Stomach (tissue), 9 donors: ENCODE results near the gene HS6ST1. TPM values are rescaled to one million over a fixed set of nuclear protein-coding genes. Genes with fewer than 3 reads are reported as not detected.

Experiments used
- DNase-seq, 2 donors: peaks; one replicate each; pipeline versions ENCODE4 v3.0.0 to v3.0.0-alpha.2; 2013 to 2019
- H3K27ac ChIP-seq, 5 donors: fragments of 200-600 bp in 4 of 5; sonication (generic) in 4 of 5; one replicate each; pipeline ENCODE4 v1.5.1; 2013 to 2019; ENCODE audit warnings: mild to moderate bottlenecking in 1 of 5, moderate library complexity in 1 of 5
- H3K27me3 ChIP-seq, 3 donors: fragments of 200-600 bp; sonication (generic); one replicate each; pipeline ENCODE4 v1.5.1; 2017 to 2019; ENCODE audit warnings: mixed run types in 1 of 3
- H3K36me3 ChIP-seq, 4 donors: fragments of 200-600 bp; sonication (generic); 1 replicate in 3 of 4; 2 replicates in 1 of 4; pipeline ENCODE4 v1.5.1; 2016 to 2019
- H3K4me1 ChIP-seq, 4 donors: fragments of 200-600 bp; sonication (generic); one replicate each; pipeline ENCODE4 v1.5.1; 2016 to 2019
- H3K4me3 ChIP-seq, 4 donors: fragments of 200-600 bp; sonication (generic) in 3 of 4; one replicate each; pipeline ENCODE4 v1.5.1; 2016 to 2019; ENCODE audit warnings: mild to moderate bottlenecking in 1 of 4
- H3K9me3 ChIP-seq, 4 donors: fragments of 200-600 bp; sonication (generic); one replicate each; pipeline ENCODE4 v1.5.1; 2016 to 2019
- CTCF ChIP-seq, 7 experiments: fragments of 450-650 bp in 4 of 7; fragments of 200-600 bp in 3 of 7; sonication (generic) in 3 of 7; IDR thresholded peaks; one replicate each; pipeline ENCODE4 v1.5.1; 2016 to 2019; ENCODE audit warnings: antibody characterized with exemption in 7 of 7, control low read depth in 2 of 7, mild to moderate bottlenecking in 1 of 7
- EP300 ChIP-seq: sonication (generic); formaldehyde crosslinking; IDR thresholded peaks from one replicate; pipeline ENCODE4 v1.6.1; 2017; ENCODE audit warnings: antibody characterized with exemption
- POLR2A ChIP-seq, 4 donors: fragments of 450-650 bp; IDR thresholded peaks; one replicate each; pipeline ENCODE4 v1.6.1; 2016; ENCODE audit warnings: antibody characterized with exemption in 4 of 4, control low read depth in 2 of 4, mild to moderate bottlenecking in 1 of 4, moderate library complexity in 1 of 4
- POLR2AphosphoS5 ChIP-seq, 3 donors: sonication (generic); formaldehyde crosslinking; IDR thresholded peaks; one replicate each; pipeline ENCODE4 v1.6.1; 2016; ENCODE audit warnings: antibody characterized with exemption in 3 of 3
- WGBS, 5 donors: extraction: QIAGEN DNeasy Blood & Tissue Kit in 3 of 5; methylation state at CpG; one replicate each; pipeline versions ENCODE4 v1.1.5 to v1.1.7; 2013 to 2018; 5-methylcytosine and 5-hydroxymethylcytosine counted together
- intact Hi-C: fragments of 100-400 bp; cut with DNase I; formaldehyde crosslinking; loops from one replicate; pipeline ENCODE4 v1.15.1; 2023; ENCODE audit warnings: low total_unique reads
- polyA plus RNA-seq, 3 donors: library from polyadenylated mRNA; stranded (reverse); fragments of 200-250 nt; gene quantifications; one replicate each; pipeline ENCODE4 v1.2.3, GENCODE V29; 2013
- total RNA-seq, 5 donors: library from RNA; depleted of rRNA; stranded (reverse); fragments of >200 nt; gene quantifications; one replicate each; pipeline versions ENCODE4 v1.1.0 to v1.2.3, GENCODE V29; 2014 to 2016
- donor health status: healthy with polysubstance abuse.
- donor health status: Bipolar disorder and iron deficiency.
- donor health status: healthy.

Gene HS6ST1
- total and polyA plus RNA-seq, 8 donors: 2.9 to 178 (median 12.8) TPM

- no peak overlapping the region for H3K27ac ChIP-seq
- peak in 1 of 2 donors; percentile 9 for DNase-seq
- H3K4me3 ChIP-seq: no peak overlapping the region
- H3K36me3 ChIP-seq: peaks cover 4 to 51% (median 23%) of the 10 kb centered on the region in 4 donors
- peaks cover 20 to 44% (median 28%) of the 10 kb centered on the region in 4 donors for H3K4me1 ChIP-seq
- no peak for TF ChIP-seq POLR2AphosphoS5 (IDR thresholded peaks at IDR 0.05)
- no peak for TF ChIP-seq POLR2A (IDR thresholded peaks at IDR 0.05)
- TF ChIP-seq CTCF (IDR thresholded peaks at IDR 0.05): no peak
- TF ChIP-seq EP300: no peak
- 75 to 84% (median 78%) methylated on average over 14 of the region's 14 CpGs for WGBS, 5 donors
- no peaks in the 10 kb centered on the region for H3K27me3 ChIP-seq
- intact Hi-C loops: no loop called here
- peaks cover 0 to 19% (median 4%) of the 10 kb centered on the region in 4 donors for H3K9me3 ChIP-seq
Observed at GRCh38 chr2:128277961-128278681, 40.5 kb downstream of the HS6ST1 start.

GRCh38 chr2:128276878-128277675, 41.6 kb downstream of the HS6ST1 start:
- H3K27me3 ChIP-seq: no peaks in the 10 kb centered on the region
- 85 to 94% (median 90%) methylated on average over 16 to 17 of the region's 17 CpGs for WGBS, 5 donors
- H3K9me3 ChIP-seq: peaks cover 0 to 19% (median 4%) of the 10 kb centered on the region in 4 donors
- TF ChIP-seq EP300 (no peak), POLR2A (IDR thresholded peaks at IDR 0.05) (no peak), POLR2AphosphoS5 (IDR thresholded peaks at IDR 0.05) (no peak), CTCF (IDR thresholded peaks at IDR 0.05) (no peak)
- no peak for DNase-seq
- H3K27ac ChIP-seq: no peak overlapping the region
- H3K36me3 ChIP-seq: peaks cover 4 to 51% (median 23%) of the 10 kb centered on the region in 4 donors
- H3K4me1 ChIP-seq: peaks cover 10 to 33% (median 21%) of the 10 kb centered on the region in 4 donors
- intact Hi-C loops: no loop called here
- H3K4me3 ChIP-seq: no peak overlapping the region

- WGBS, 5 donors: 93 to 96% (median 95%) methylated on average over 14 of the region's 14 CpGs
- intact Hi-C loops: no loop called here
- no peak overlapping the region for H3K4me3 ChIP-seq
- TF ChIP-seq EP300: no peak
- TF ChIP-seq POLR2AphosphoS5 (IDR thresholded peaks at IDR 0.05): no peak
- no peak for TF ChIP-seq POLR2A (IDR thresholded peaks at IDR 0.05)
- no peak for TF ChIP-seq CTCF (IDR thresholded peaks at IDR 0.05)
- H3K36me3 ChIP-seq: peaks cover 4 to 51% (median 23%) of the 10 kb centered on the region in 4 donors
- H3K9me3 ChIP-seq: peaks cover 0 to 19% (median 4%) of the 10 kb centered on the region in 4 donors
- no peaks in the 10 kb centered on the region for H3K27me3 ChIP-seq
- DNase-seq: no peak
- no peak overlapping the region for H3K27ac ChIP-seq
- H3K4me1 ChIP-seq: peaks cover 0 to 19% (median 9%) of the 10 kb centered on the region in 4 donors
Observed at GRCh38 chr2:128275498-128276045, 43.1 kb downstream of the HS6ST1 start.

- WGBS, 5 donors: 98 to 99% (median 98%) methylated on average over 6 of the region's 6 CpGs
- Histone ChIP-seq H3K9me3 (peaks cover 0 to 19% (median 4%) of the 10 kb centered on the region in 4 donors), H3K27me3 (no peaks in the 10 kb centered on the region), H3K27ac (no peak overlapping the region), H3K4me3 (no peak overlapping the region), H3K36me3 (peaks cover 4 to 51% (median 23%) of the 10 kb centered on the region in 4 donors), H3K4me1 (peaks cover 0 to 23% (median 13%) of the 10 kb centered on the region in 4 donors)
- intact Hi-C loops: no loop called here
- TF ChIP-seq EP300: no peak
- no peak for TF ChIP-seq CTCF (IDR thresholded peaks at IDR 0.05)
- no peak for TF ChIP-seq POLR2AphosphoS5 (IDR thresholded peaks at IDR 0.05)
- TF ChIP-seq POLR2A (IDR thresholded peaks at IDR 0.05): no peak
- no peak for DNase-seq
Observed at GRCh38 chr2:128274218-128274617, 44.5 kb downstream of the HS6ST1 start.
